ENCODE results near the gene TRHDE. TPM values are rescaled to one million over a fixed set of nuclear protein-coding genes. Genes with fewer than 3 reads are reported as not detected.

TRHDE gene
- total RNA-seq, 1 experiment from 2014 or later: 5.5 TPM

- ChIA-PET POLR2A (no interaction called here), CTCF (no interaction called here)
- Mint-ChIP-seq H3K4me3 (no peak overlapping the region), H3K36me3 (no peaks in the 10 kb centered on the region), H3K4me1 (no peaks in the 10 kb centered on the region), H3K9me3 (peaks cover 7% of the 10 kb centered on the region), H3K27me3 (ENCODE audit: low read depth) (no peaks in the 10 kb centered on the region), H3K27ac (no peak overlapping the region)
- ATAC-seq (no peak), DNase-seq (ENCODE audit: low spot score) (no peak)
- no peak for TF ChIP-seq ZNF232 (CRISPR knock-in tag; IDR thresholded peaks at IDR 0.05)
- no peak for TF ChIP-seq FOXP4 (CRISPR knock-in tag; IDR thresholded peaks at IDR 0.05)
- TF ChIP-seq TEAD4 (CRISPR knock-in tag; IDR thresholded peaks at IDR 0.05): no peak
- no peak for TF ChIP-seq ESRRA (CRISPR knock-in tag; IDR thresholded peaks at IDR 0.05; ENCODE audit: borderline replicate concordance)
- no peak for TF ChIP-seq OVOL2 (CRISPR knock-in tag; IDR thresholded peaks at IDR 0.05; ENCODE audit: borderline replicate concordance)
- TF ChIP-seq ERG (CRISPR knock-in tag; IDR thresholded peaks at IDR 0.05): no peak
- no peak for TF ChIP-seq KAT7 (CRISPR knock-in tag; IDR thresholded peaks at IDR 0.05; ENCODE audit: borderline replicate concordance)
These were observed 133.9 kb downstream of the TRHDE start for GRCh38 chr12:72406111-72406510.

- Mint-ChIP-seq H3K9me3 (peaks cover 7% of the 10 kb centered on the region), H3K27ac (no peak overlapping the region), H3K4me3 (no peak overlapping the region), H3K27me3 (ENCODE audit: low read depth) (no peaks in the 10 kb centered on the region), H3K36me3 (peaks cover 4% of the 10 kb centered on the region), H3K4me1 (peaks cover 4% of the 10 kb centered on the region; the same call in 1 of the 2 replicates)
- POLR2A ChIA-PET: no interaction called here
- TF ChIP-seq CDX4 (CRISPR knock-in tag; IDR thresholded peaks at IDR 0.05; ENCODE audit: borderline replicate concordance): no peak
- TF ChIP-seq NFATC4 (CRISPR knock-in tag; IDR thresholded peaks at IDR 0.05): no peak
- no peak for TF ChIP-seq USF1 (CRISPR knock-in tag; IDR thresholded peaks at IDR 0.05)
- TF ChIP-seq ATF2 (CRISPR knock-in tag; IDR thresholded peaks at IDR 0.05; ENCODE audit: borderline replicate concordance, low read depth): no peak
- TF ChIP-seq KAT7 (CRISPR knock-in tag; IDR thresholded peaks at IDR 0.05; ENCODE audit: borderline replicate concordance): no peak
- TF ChIP-seq ZNF671 (CRISPR knock-in tag; IDR thresholded peaks at IDR 0.05): no peak
- TF ChIP-seq FOXP1 (CRISPR knock-in tag; IDR thresholded peaks at IDR 0.05; ENCODE audit: borderline replicate concordance): no peak
- TF ChIP-seq ZNF423 (CRISPR knock-in tag; IDR thresholded peaks at IDR 0.05): no peak
- CTCF ChIA-PET: no interaction called here
- ATAC-seq (peak; percentile 34), DNase-seq (ENCODE audit: low spot score) (no peak)
These were observed 160.0 kb downstream of the TRHDE start for GRCh38 chr12:72432037-72432604.

GRCh38 chr12:72433298-72433697, 161.1 kb downstream of the TRHDE start:
- ATAC-seq (no peak), DNase-seq (ENCODE audit: low spot score) (no peak)
- TF ChIP-seq FOXK1 (CRISPR knock-in tag; IDR thresholded peaks at IDR 0.05): no peak
- TF ChIP-seq MLX (CRISPR knock-in tag; IDR thresholded peaks at IDR 0.05): no peak
- TF ChIP-seq STAT6 (CRISPR knock-in tag; conservative IDR thresholded peaks at IDR 0.05; ENCODE audit: low read depth): no peak
- no peak for TF ChIP-seq ATF2 (CRISPR knock-in tag; IDR thresholded peaks at IDR 0.05; ENCODE audit: borderline replicate concordance, low read depth)
- Mint-ChIP-seq H3K27ac (no peak overlapping the region), H3K27me3 (ENCODE audit: low read depth) (no peaks in the 10 kb centered on the region), H3K4me1 (peaks cover 4% of the 10 kb centered on the region; the same call in 1 of the 2 replicates), H3K9me3 (peaks cover 13% of the 10 kb centered on the region), H3K36me3 (peaks cover 6% of the 10 kb centered on the region), H3K4me3 (no peak overlapping the region)
- ChIA-PET CTCF (no interaction called here), POLR2A (no interaction called here)
